SKM-1 treated with dmso at 0.1 percent for 144 hours (cell line): ENCODE data around the gene NBPF6.
"Not testable (repeated sequence)": the region's sequence is repeated elsewhere in the genome, so short reads cannot be mapped to it uniquely, and the experiment has no call there.

Experiments
- DNase-seq: peaks from one replicate; lab custom pipeline; 2025; ENCODE audit not compliant: unreplicated experiment; lab: John Stamatoyannopoulos, UW

Gene NBPF6

GRCh38 chr1:108502138-108502537 is 52.0 kb downstream of the NBPF6 start:
- DNase-seq, result no peak

- no peak for DNase-seq
These were observed 52.5 kb downstream of the NBPF6 start for GRCh38 chr1:108502624-108503023.

DNA sequence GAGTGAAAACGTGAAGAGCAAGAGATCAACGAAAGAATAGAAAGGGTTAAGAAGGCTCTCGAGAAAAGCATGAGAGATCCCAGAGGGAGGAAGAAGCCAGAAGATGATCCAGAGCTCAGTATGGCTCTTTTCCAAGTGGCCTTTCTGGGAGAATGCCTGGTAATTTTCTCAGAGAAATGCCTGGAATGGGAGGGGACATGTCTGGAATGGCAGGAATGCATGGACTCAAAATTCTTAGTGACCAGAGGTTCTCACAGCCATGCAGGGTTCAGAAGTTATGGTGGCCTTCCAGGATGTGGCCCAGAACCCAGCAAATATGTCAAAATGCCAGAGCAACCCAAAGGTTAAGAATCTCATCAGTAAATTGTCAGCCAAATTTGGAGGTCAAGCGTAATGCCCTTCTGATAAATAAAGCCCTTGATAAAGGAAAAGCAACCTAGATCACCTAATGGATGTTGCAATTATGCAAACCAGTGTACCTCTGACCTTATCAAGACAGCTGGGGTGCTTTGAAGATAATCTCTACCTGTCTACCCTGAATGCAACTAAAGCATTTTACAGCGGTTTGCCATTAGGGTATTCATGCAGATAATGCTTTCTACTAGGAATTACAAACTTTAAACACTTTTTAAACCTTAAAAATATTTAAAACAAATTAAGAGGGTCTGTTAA is 53.1 kb downstream of the NBPF6 start:
- DNase-seq, result no peak

GRCh38 chr1:108504447-108504846 is 54.3 kb downstream of the NBPF6 start:
- no peak for DNase-seq

DNA sequence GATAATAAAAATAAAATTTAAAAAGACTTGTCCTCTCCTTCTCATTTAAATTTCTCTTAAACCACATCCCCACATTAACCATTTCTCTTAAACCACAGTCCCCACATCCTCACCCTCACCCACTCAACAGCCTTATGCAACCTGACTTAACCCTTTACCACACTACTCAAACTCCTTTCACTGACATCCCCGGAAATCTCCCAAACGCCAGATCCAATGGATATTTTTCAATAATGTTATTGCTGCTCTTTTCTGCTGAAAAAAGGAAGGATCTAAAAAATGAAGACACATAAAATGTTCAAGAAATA is 55.6 kb downstream of the NBPF6 start:
- DNase-seq, result no peak

DNA sequence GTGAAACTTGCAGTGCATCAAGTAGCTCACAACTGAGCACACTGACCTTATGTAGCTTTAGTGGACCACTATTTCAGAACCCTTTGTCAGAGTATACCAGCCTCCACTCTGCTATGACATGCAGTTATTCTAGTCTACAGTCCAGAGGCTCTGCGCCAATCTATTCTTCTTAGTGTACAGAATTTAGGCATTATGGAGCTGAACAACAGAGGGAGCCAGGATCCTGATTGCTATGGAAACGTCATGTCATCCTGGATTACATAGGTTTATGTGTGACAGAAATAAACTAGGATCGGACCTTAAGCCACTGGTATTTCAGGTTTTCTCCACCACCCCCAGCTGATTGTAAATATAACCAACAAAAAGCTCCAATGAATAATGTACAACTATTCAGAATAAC is 61.6 kb downstream of the NBPF6 start:
- DNase-seq, result no peak

DNA sequence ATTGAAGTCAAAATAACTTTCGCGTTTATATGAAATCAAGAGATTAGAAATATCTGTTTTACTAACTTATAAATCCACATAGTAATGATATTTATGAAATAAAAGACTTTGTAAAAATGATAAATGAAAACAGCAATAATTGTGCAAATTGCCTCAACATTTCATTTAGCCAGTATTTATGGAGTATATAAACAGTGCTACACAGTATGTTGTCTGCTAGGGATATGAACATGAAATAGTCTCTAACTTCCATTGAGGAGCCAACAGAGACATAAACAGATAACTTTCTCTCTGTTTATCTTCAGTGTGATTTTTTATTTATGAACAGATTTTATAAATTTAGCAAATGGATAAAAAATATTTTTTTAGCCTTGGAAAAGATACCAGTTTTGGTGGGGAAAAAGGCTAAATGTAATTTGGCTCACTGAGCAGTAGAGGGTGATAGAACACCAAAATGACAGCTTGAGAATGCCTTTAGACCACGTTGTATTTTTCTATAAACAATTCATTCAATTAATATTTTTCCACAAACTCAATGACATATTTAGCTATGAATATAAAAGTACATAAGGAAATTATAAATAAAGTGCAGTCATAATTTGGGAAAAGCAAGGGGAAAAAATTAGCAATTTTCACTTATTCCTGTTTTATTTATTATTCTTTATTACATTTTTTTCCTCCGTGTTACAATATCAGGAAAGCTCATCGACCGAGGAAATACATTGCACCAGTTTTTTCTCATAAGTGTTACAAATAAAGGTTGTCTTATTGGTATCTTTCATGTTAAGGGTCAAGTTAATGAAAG is 62.3 kb downstream of the NBPF6 start:
- DNase-seq, result peak; percentile 52

DNA sequence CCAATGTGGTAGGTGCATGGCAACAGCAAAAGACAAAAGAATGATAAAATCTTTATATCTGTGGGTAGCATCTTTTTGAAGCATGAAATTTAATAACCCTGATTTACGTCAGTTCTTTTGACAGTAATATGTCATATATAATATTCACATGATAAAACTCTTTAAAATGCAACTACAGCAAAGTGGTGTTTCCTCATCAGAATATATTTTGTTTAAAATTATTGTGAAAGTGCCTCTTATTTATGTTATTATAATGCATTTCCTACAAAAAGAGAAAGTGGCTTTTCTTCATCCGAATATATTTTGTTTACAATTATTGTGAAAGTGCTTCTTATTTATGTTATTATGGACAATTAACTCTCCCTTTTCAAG is 62.9 kb downstream of the NBPF6 start:
- DNase-seq, result no peak

GRCh38 chr1:108513914-108514313 is 63.8 kb downstream of the NBPF6 start:
- not testable (repeated sequence) for DNase-seq

DNA sequence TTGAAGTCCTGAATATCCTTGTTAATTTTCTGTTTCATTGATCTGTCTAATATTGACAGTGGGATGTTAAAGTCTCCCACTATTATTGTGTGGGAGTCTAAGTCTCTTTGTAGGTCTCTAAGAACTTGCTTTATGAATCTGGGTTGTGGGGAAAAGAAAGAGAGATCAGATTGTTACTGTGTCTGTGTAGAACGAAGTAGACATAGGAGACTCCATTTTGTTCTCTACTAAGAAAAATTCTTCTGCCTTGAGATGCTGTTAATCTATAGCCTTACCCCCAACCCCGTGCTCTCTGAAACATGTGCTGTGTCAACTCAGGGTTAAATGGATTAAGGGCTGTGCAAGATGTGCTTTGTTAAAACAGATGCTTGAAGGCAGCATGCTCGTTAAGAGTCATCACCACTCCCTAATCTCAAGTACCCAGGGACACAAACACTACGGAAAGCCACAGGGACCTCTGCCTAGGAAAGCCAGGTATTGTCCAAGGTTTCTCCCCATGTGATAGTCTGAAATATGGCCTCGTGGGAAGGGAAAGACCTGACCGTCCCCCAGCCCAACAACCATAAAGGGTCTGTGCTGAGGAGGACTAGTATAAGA is 67.3 kb downstream of the NBPF6 start:
- DNase-seq, result not testable (repeated sequence)
